OCI-LY1 (cell line): ENCODE measurements around the gene TTLL5.

Source experiments
- EZH2 ChIP-seq: fragments of 200-600 bp; sonication (generic), shearing (Covaris generic); IDR thresholded peaks from 2 replicates; pipeline ENCODE4 v1.8.0; 2017; ENCODE audit warnings: borderline replicate concordance, mixed run types, mild to moderate bottlenecking, antibody characterized with exemption, low read length, moderate library complexity, mixed read lengths
- TF ChIP-seq, protein P1 (sequence below): fragments of 200-600 bp; sonication (generic), shearing (Covaris generic); IDR thresholded peaks from 2 replicates; pipeline ENCODE4 v1.5.1; 2017; ENCODE audit warnings: mild to moderate bottlenecking, antibody characterized with exemption, low read length, moderate library complexity, mixed read lengths

DNA sequence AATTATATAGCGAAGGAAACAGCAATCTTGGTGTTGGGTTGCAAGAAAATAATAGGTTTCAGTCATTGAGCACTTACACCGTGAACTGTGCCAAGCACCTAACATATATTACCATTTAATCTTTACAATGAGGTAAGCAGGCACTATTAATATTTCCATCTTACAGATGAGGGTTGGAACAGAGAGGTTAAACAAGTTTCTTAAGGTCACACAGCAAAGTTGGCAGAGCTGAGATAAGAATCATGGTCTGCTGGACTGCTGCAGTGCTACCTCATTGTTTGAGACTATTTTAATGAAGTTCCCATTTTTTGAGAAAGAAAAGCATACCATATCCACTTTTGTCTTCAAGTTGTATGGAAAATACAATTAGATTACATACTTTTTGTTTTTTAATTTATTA is 2.1 kb upstream of the TTLL5 start:
- TF ChIP-seq, protein P1, sequence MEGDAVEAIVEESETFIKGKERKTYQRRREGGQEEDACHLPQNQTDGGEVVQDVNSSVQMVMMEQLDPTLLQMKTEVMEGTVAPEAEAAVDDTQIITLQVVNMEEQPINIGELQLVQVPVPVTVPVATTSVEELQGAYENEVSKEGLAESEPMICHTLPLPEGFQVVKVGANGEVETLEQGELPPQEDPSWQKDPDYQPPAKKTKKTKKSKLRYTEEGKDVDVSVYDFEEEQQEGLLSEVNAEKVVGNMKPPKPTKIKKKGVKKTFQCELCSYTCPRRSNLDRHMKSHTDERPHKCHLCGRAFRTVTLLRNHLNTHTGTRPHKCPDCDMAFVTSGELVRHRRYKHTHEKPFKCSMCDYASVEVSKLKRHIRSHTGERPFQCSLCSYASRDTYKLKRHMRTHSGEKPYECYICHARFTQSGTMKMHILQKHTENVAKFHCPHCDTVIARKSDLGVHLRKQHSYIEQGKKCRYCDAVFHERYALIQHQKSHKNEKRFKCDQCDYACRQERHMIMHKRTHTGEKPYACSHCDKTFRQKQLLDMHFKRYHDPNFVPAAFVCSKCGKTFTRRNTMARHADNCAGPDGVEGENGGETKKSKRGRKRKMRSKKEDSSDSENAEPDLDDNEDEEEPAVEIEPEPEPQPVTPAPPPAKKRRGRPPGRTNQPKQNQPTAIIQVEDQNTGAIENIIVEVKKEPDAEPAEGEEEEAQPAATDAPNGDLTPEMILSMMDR: no peak
- TF ChIP-seq EZH2: no peak
